HEK293T (cell line): ENCODE results near the gene RPS21.

ENCODE experiments used
- CTCF ChIA-PET: fragments of 350-600 bp; formaldehyde crosslinking; extraction: SDS; loops from one replicate; lab custom pipeline; 2021; ENCODE audit warnings: antibody characterized with exemption, inconsistent platforms; lab: Yijun Ruan, JAX
- POLR2A ChIA-PET: fragments of 350-600 bp; formaldehyde crosslinking; extraction: SDS; loops from one replicate; lab custom pipeline; 2020; ENCODE audit warnings: antibody characterized with exemption, inconsistent platforms; lab: Yijun Ruan, JAX
- DNase-seq: peaks from one replicate; pipeline ENCODE4 v3.0.0; 2012; ENCODE audit warnings: mixed read lengths; ENCODE audit errors: extremely low spot score
- ARNT ChIP-seq: fragments of 450-650 bp; IDR thresholded peaks from 2 replicates; pipeline ENCODE4 v1.6.1; 2017; ENCODE audit warnings: mild to moderate bottlenecking
- BHLHE40 ChIP-seq: fragments of 450-650 bp; IDR thresholded peaks from 2 replicates; pipeline ENCODE4 v1.6.1; 2016; ENCODE audit warnings: mild to moderate bottlenecking, moderate library complexity, borderline replicate concordance
- CTBP1 ChIP-seq: fragments of 450-650 bp; IDR thresholded peaks from 2 replicates; pipeline ENCODE4 v1.6.1; 2016; ENCODE audit warnings: borderline replicate concordance
- ELF4 ChIP-seq: fragments of 450-650 bp; IDR thresholded peaks from 2 replicates; pipeline ENCODE4 v1.6.1; 2017; ENCODE audit warnings: antibody characterized with exemption
- FOXA1 ChIP-seq: fragments of 450-650 bp; IDR thresholded peaks from 2 replicates; pipeline ENCODE4 v1.6.1; 2016; ENCODE audit warnings: mild to moderate bottlenecking
- FOXK2 ChIP-seq: fragments of 450-650 bp; IDR thresholded peaks from 2 replicates; pipeline ENCODE4 v1.6.1; 2016; ENCODE audit warnings: mild to moderate bottlenecking
- FOXM1 ChIP-seq: fragments of 450-650 bp; IDR thresholded peaks from 2 replicates; pipeline ENCODE4 v1.6.1; 2017; ENCODE audit warnings: mild to moderate bottlenecking, borderline replicate concordance
- HDGF ChIP-seq: fragments of 450-650 bp; IDR thresholded peaks from 2 replicates; pipeline ENCODE4 v1.6.1; 2017; ENCODE audit warnings: antibody characterized with exemption, borderline replicate concordance
- L3MBTL2 ChIP-seq: fragments of 450-650 bp; conservative IDR thresholded peaks from 2 replicates; pipeline ENCODE4 v1.6.1; 2016; ENCODE audit warnings: mild to moderate bottlenecking
- LEF1 ChIP-seq: fragments of 450-650 bp; IDR thresholded peaks from 2 replicates; pipeline ENCODE4 v1.6.1; 2017; ENCODE audit warnings: mild to moderate bottlenecking, borderline replicate concordance
- NFRKB ChIP-seq: fragments of 450-650 bp; IDR thresholded peaks from 2 replicates; pipeline ENCODE4 v1.6.1; 2016; ENCODE audit warnings: mild to moderate bottlenecking, moderate library complexity
- SP1 ChIP-seq: fragments of 450-650 bp; IDR thresholded peaks from 2 replicates; pipeline ENCODE4 v1.6.1; 2017
- SUZ12 ChIP-seq: fragments of 450-650 bp; IDR thresholded peaks from 2 replicates; pipeline ENCODE4 v1.6.1; 2016; ENCODE audit warnings: mild to moderate bottlenecking
- TARDBP ChIP-seq: fragments of 450-650 bp; IDR thresholded peaks from 2 replicates; pipeline ENCODE4 v1.6.1; 2016
- ZNF384 ChIP-seq: fragments of 450-650 bp; IDR thresholded peaks from 2 replicates; pipeline ENCODE4 v1.6.1; 2016
- TF ChIP-seq, protein P1 (sequence below): fragments of 450-650 bp; IDR thresholded peaks from 2 replicates; pipeline ENCODE4 v1.6.1; 2016

Gene RPS21

DNA sequence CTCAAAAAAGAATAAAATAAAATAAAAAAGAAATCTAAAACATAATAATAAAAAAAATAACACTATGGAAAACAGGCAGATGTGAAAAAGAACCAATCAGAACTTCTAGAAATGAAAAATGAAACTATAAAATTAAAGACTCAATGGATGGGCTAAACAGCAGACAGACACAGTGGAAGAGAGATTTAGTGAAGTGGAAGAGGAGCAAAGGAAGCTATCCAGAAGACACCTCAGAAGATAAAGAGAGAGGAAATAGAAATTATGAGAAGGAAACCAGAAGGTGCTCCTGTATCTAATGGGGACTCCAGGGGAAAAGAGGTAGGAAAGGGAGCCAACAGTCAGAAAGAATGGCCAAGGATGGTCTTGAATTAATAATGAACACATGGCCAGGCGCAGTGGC lies 38.3 kb upstream of the RPS21 start:
- ChIA-PET CTCF (no interaction called here), POLR2A (interaction anchor here (2.5 kb wide), 1 partner anchor 19 kb away, joined by 7 read pairs; the partner anchor contains the start of gene LAMA5)
- TF ChIP-seq, protein P1, sequence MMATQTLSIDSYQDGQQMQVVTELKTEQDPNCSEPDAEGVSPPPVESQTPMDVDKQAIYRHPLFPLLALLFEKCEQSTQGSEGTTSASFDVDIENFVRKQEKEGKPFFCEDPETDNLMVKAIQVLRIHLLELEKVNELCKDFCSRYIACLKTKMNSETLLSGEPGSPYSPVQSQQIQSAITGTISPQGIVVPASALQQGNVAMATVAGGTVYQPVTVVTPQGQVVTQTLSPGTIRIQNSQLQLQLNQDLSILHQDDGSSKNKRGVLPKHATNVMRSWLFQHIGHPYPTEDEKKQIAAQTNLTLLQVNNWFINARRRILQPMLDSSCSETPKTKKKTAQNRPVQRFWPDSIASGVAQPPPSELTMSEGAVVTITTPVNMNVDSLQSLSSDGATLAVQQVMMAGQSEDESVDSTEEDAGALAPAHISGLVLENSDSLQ, result no peak
- TF ChIP-seq SUZ12 (no peak), CTBP1 (no peak), FOXM1 (no peak), SP1 (no peak)
- DNase-seq, result no peak

DNA sequence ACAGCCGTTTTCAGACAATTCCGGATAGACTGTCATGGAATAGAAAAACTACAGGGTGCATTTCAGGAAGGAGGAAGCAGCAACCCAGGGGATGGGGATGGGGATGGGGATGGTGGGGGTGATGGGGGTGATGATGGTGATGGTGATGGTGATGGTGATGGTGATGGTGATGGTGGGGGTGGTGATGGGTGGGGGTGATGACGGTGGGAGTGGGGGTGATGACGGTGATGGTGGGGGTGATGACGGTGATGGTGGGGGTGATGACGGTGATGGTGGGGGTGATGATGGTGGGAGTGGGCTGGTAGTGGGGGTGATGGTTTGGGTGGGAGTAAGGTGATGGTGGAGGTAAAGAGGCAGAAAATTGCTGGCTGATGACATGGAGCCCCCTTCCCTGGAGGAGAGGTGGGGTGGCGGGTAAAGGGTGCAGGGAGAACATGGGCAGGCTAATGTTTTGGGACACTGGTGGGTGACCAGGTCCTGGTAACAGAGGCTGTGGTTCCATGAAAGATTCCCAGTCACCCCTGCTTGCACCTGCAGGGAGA lies 37.3 kb upstream of the RPS21 start:
- ChIA-PET CTCF (interaction anchor here (1.1 kb wide), 1 partner anchor 16 kb away, joined by 4 read pairs; no protein-coding TSS in a partner anchor), POLR2A (interaction anchor here (2.5 kb wide), 1 partner anchor 18 kb away, joined by 7 read pairs; the partner anchor contains the start of gene LAMA5)
- DNase-seq, result no peak
- no peak for TF ChIP-seq SP1
- no peak for TF ChIP-seq FOXA1
- no peak for TF ChIP-seq BHLHE40
- no peak for TF ChIP-seq TARDBP
- TF ChIP-seq L3MBTL2, result no peak
- TF ChIP-seq, protein P1, result no peak
- TF ChIP-seq HDGF, result no peak
- TF ChIP-seq NFRKB, result no peak
- no peak for TF ChIP-seq ELF4
- no peak for TF ChIP-seq SUZ12
- no peak for TF ChIP-seq FOXK2
- TF ChIP-seq LEF1, result no peak
- no peak for TF ChIP-seq FOXM1
- TF ChIP-seq ARNT, result no peak
- no peak for TF ChIP-seq ZNF384
- no peak for TF ChIP-seq CTBP1

DNA sequence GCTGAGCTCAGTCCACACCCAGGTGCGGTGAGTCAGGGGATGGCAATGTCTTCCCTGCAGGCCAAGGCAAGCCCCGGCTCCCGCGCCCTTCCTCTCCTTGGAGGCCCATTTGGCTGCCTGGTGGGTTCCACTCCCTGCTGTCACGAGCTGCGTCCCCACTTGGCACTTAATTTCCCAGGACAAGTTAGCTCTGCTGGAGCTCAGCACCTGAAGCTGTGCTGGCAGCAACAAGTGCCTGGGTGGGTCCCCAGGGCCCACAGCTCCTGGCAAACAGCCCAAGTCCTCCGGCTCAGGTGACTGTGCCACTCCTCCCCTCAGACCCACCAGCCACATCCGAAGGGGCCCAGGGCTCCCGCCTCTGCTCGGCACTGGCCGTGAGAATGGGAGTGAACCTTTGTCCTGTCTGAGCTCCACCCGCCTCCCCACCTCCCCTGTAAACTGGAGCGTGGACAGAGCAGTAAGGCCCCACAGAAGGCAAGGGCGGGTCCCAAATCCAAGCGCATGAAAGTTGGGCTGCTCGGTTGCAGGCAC lies 36.7 kb upstream of the RPS21 start:
- TF ChIP-seq HDGF (no peak), FOXK2 (no peak), FOXA1 (no peak), ZNF384 (no peak), NFRKB (no peak), CTBP1 (no peak), L3MBTL2 (no peak), ARNT (no peak), SUZ12 (no peak), ELF4 (no peak)
- ChIA-PET POLR2A (interaction anchor here (2.5 kb wide), 1 partner anchor 17 kb away, joined by 7 read pairs; the partner anchor contains the start of gene LAMA5), CTCF (interaction anchor here (1.1 kb wide), 1 partner anchor 16 kb away, joined by 4 read pairs; no protein-coding TSS in a partner anchor)
- DNase-seq, result no peak

DNA sequence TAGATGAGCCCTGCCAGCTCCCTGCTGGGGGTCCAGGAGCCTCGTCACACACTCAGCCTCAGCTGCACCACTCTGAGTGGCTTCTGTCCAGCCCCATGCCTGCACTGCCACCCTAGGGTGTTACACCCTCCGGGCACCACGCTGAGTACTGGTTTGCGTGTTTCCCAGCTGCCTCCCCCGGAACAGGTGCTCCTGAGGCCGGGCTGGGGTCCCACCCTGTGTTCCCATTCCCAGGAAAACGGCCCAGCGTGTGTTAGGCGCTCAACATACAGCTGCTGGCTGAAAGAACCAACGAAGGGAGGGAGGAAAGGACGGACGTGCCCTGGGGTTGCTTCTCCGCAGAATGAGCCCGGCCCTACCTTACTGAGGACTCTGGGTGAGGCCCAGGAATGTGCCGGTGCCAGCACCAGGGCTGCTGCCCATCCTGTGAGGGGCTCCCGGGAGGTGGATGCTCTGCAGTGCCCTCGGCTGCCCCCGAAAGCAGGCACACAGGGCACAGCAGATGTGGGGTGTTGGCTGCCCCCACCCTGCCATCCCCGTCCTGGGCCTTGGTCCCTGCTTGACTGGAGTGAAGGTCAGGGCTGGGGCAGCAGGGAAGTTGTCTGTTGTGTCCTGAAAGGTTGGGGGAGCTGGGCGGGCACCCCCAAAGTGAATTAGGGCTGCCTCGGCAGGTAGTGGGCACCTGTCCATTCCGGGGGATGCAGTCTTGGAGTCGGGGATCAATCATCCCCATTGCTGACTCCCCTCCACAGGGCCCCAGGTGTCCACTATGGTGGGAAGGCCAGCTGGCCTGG lies 36.1 kb upstream of the RPS21 start:
- ChIA-PET POLR2A (interaction anchor here (2.5 kb wide), 1 partner anchor 16 kb away, joined by 7 read pairs; the partner anchor contains the start of gene LAMA5), CTCF (no interaction called here)
- TF ChIP-seq ARNT (no peak), SP1 (no peak), LEF1 (no peak), FOXA1 (no peak), HDGF (no peak), TARDBP (no peak), SUZ12 (no peak), NFRKB (no peak), BHLHE40 (no peak), FOXK2 (no peak)
- TF ChIP-seq, protein P1, result no peak
- no peak for DNase-seq

DNA sequence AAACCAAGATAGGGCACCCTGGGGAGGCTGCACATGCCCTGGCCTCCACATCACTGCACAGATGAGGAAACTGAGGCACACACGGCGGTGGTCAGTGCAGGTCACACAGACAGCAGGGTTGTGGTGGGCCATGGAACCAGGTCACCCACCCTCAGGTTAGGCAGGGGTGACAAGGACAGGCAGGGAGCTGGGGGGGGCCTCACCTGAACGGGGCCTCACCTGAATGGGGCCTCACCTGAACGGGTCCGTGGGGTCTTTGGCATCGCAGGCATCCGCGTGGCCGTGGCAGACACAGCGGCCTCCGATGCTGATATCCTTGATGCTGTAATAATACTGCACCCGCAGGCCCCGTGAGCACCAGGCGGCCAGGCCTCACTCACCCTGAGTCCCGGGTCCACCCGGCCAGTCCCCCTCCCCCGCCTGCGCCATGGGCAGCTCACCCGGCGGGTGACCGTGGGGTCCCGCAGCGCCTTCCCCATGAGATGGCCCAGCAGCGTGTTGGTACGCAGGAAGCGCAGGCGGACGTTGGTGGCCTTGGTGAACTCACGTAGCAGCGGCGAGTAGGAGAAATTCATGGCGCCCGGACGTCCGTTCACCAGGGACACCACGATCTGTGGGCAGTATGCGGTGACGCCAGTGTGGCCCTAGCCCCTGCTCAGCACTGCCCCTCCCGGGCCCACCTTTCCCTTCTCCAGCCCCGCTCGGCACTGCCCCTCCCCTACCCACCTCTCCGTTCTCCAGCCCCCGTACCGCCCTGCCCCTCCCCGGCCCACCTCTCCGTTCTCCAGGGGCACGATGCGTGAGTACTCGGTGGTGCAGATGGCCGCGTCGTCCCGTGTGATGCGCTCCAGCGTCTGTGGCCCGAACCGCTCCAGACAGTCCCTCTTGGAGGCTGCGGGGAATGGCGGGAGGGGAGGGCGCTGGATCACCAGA lies 35.2 kb upstream of the RPS21 start:
- TF ChIP-seq NFRKB, result no peak
- no peak for TF ChIP-seq BHLHE40
- no peak for TF ChIP-seq HDGF
- TF ChIP-seq FOXA1, result no peak
- no peak for TF ChIP-seq FOXM1
- TF ChIP-seq TARDBP, result no peak
- no peak for TF ChIP-seq ELF4
- TF ChIP-seq CTBP1, result no peak
- no peak for TF ChIP-seq SP1
- no peak for TF ChIP-seq ZNF384
- TF ChIP-seq SUZ12, result no peak
- TF ChIP-seq FOXK2, result no peak
- no peak for TF ChIP-seq L3MBTL2
- POLR2A ChIA-PET, result no interaction called here
- DNase-seq, result no peak
- CTCF ChIA-PET, result no interaction called here
